Neural cell (in vitro differentiated cells): ENCODE measurements around the gene VWA1. TPM values are rescaled to one million over a fixed set of nuclear protein-coding genes. Genes with fewer than 3 reads are reported as not detected.
A peak's percentile ranks its signal among the peaks of the same experiment; 100 is the strongest.

Experiments
- H2AFZ ChIP-seq: fragments of 200-600, 300-800 bp; sonication (generic), shearing (Covaris generic); 2 replicates; pipeline ENCODE4 v1.6.0; 2014; ENCODE audit warnings: low read depth, mild to moderate bottlenecking, antibody characterized with exemption, low read length, moderate library complexity
- H3F3A ChIP-seq: fragments of 200-600 bp; shearing (Covaris generic); 2 replicates; pipeline ENCODE4 v1.6.1; 2016; ENCODE audit warnings: mild to moderate bottlenecking, moderate library complexity, mixed read lengths, antibody characterized with exemption, low read length; ENCODE audit not compliant: insufficient read depth, poor library complexity, severe bottlenecking
- H3K27ac ChIP-seq: fragments of 200-600, 300-800 bp; sonication (generic), shearing (Covaris generic); 2 replicates; pipeline ENCODE4 v1.5.1; 2014; ENCODE audit warnings: mild to moderate bottlenecking, low read length, moderate library complexity
- H3K27me3 ChIP-seq: fragments of 300-800, 200-600 bp; sonication (generic), shearing (Covaris generic); 2 replicates; pipeline ENCODE4 v1.6.0; 2014; ENCODE audit warnings: mild to moderate bottlenecking, low read depth, low read length, moderate library complexity; ENCODE audit not compliant: insufficient read depth
- H3K36me3 ChIP-seq: fragments of 300-800, 200-600 bp; sonication (generic), shearing (Covaris generic); 2 replicates; pipeline ENCODE4 v1.5.1; 2014; ENCODE audit warnings: mild to moderate bottlenecking, antibody characterized with exemption, low read length, moderate library complexity; ENCODE audit not compliant: insufficient read depth
- H3K4me2 ChIP-seq: fragments of 300-800, 200-600 bp; sonication (generic), shearing (Covaris generic); 2 replicates; pipeline ENCODE4 v1.6.0; 2014; ENCODE audit warnings: mild to moderate bottlenecking, low read length
- H3K4me3 ChIP-seq: fragments of 300-800, 200-600 bp; sonication (generic), shearing (Covaris generic); 2 replicates; pipeline ENCODE4 v1.5.1; 2014; ENCODE audit warnings: mild to moderate bottlenecking, low read length, moderate library complexity
- H3K79me2 ChIP-seq: fragments of 200-600 bp; shearing (Covaris generic); replicated peaks from 2 replicates; pipeline ENCODE4 v1.6.0; 2014; ENCODE audit warnings: mild to moderate bottlenecking, low read length, moderate library complexity; ENCODE audit not compliant: insufficient read depth
- H3K9ac ChIP-seq: fragments of 300-800, 200-600 bp; sonication (generic), shearing (Covaris generic); 2 replicates; pipeline ENCODE4 v1.6.1; 2016; ENCODE audit warnings: mild to moderate bottlenecking, low read length, mixed read lengths
- H3K9me2 ChIP-seq: fragments of 200-600 bp; shearing (Covaris generic); 2 replicates; pipeline ENCODE4 v1.6.1; 2016; ENCODE audit warnings: mild to moderate bottlenecking, low read length, mixed read lengths; ENCODE audit not compliant: insufficient read depth
- H3K9me3 ChIP-seq: fragments of 200-600, 300-800 bp; sonication (generic), shearing (Covaris generic); 2 replicates; pipeline ENCODE4 v1.6.1; 2016; ENCODE audit warnings: mild to moderate bottlenecking, mixed run types, low read length, moderate library complexity, mixed read lengths
- H4K20me1 ChIP-seq: fragments of 200-600 bp; shearing (Covaris generic); 2 replicates; pipeline ENCODE4 v1.6.1; 2016; ENCODE audit warnings: mild to moderate bottlenecking, mixed run types; ENCODE audit not compliant: insufficient read depth
- CTCF ChIP-seq: fragments of 450-650 bp; IDR thresholded peaks from 2 replicates; pipeline ENCODE4 v1.5.1; 2014; ENCODE audit warnings: antibody characterized with exemption, mild to moderate bottlenecking, moderate library complexity; ENCODE audit not compliant: poor library complexity, severe bottlenecking
- EP300 ChIP-seq: fragments of 450-650 bp; conservative IDR thresholded peaks from 2 replicates; pipeline ENCODE4 v1.6.1; 2014; ENCODE audit warnings: antibody characterized with exemption, mild to moderate bottlenecking, moderate library complexity; ENCODE audit not compliant: poor library complexity, severe bottlenecking
- EZH2 ChIP-seq: fragments of 200-600, 300-800 bp; shearing (Covaris generic), sonication (generic); IDR thresholded peaks from 2 replicates; pipeline ENCODE4 v1.6.1; 2014; ENCODE audit warnings: antibody characterized with exemption, low read length, borderline replicate concordance, mild to moderate bottlenecking; ENCODE audit not compliant: insufficient read depth, poor library complexity, severe bottlenecking
- MXI1 ChIP-seq: fragments of 450-650 bp; conservative IDR thresholded peaks from 2 replicates; pipeline ENCODE4 v1.6.1; 2014; ENCODE audit warnings: antibody characterized with exemption, mild to moderate bottlenecking; ENCODE audit not compliant: poor library complexity, severe bottlenecking
- POLR2AphosphoS5 ChIP-seq: IDR thresholded peaks from 2 replicates; pipeline ENCODE4 v1.6.1; 2012
- RAD21 ChIP-seq: fragments of 450-650 bp; conservative IDR thresholded peaks from 2 replicates; pipeline ENCODE4 v1.6.1; 2014; ENCODE audit warnings: antibody characterized with exemption, mild to moderate bottlenecking, moderate library complexity
- REST ChIP-seq: IDR thresholded peaks from 2 replicates; pipeline ENCODE4 v1.6.1; 2012; ENCODE audit warnings: borderline replicate concordance
- SMC3 ChIP-seq: fragments of 450-650 bp; conservative IDR thresholded peaks from 2 replicates; pipeline ENCODE4 v1.6.1; 2014; ENCODE audit warnings: antibody characterized with exemption, mild to moderate bottlenecking, moderate library complexity; ENCODE audit not compliant: poor library complexity
- TAF1 ChIP-seq: IDR thresholded peaks from 2 replicates; pipeline ENCODE4 v1.6.1; 2012; ENCODE audit warnings: low read depth
- polyA plus RNA-seq: library from polyadenylated mRNA; depleted of rRNA; stranded (reverse); fragments of >200 nt; gene quantifications from 2 replicates; pipeline ENCODE4 v1.2.3, GENCODE V29; 2014

Gene VWA1
- polyA plus RNA-seq, 1 donor from 2014 or later: 0.88 TPM

GRCh38 chr1:1397839-1398523 lies 37.5 kb upstream of the VWA1 start:
- H3K9me2 ChIP-seq: no peaks in the 10 kb centered on the region
- no peaks in the 10 kb centered on the region for H3K36me3 ChIP-seq
- no peaks in the 10 kb centered on the region for H3K27me3 ChIP-seq
- H3F3A ChIP-seq: no peaks in the 10 kb centered on the region
- peak overlapping the region; percentile 95 for H3K4me2 ChIP-seq
- peak overlapping the region; percentile 76 for H3K4me3 ChIP-seq
- peaks cover 33% of the 10 kb centered on the region for H3K79me2 ChIP-seq
- H3K9me3 ChIP-seq: no peaks in the 10 kb centered on the region
- TF ChIP-seq SMC3 (no peak), TAF1 (no peak), RAD21 (no peak), EP300 (no peak)
- H4K20me1 ChIP-seq: no peaks in the 10 kb centered on the region
- H3K27ac ChIP-seq: peak overlapping the region; percentile 85
- no peak overlapping the region for H2AFZ ChIP-seq
- peak overlapping the region; percentile 95 for H3K9ac ChIP-seq

- Histone ChIP-seq H3K79me2 (peaks cover 33% of the 10 kb centered on the region), H3K9me2 (no peaks in the 10 kb centered on the region), H3K36me3 (no peaks in the 10 kb centered on the region), H3F3A (no peaks in the 10 kb centered on the region), H3K27ac (peak overlapping the region; percentile 85), H2AFZ (peak overlapping the region; percentile 40), H4K20me1 (no peaks in the 10 kb centered on the region), H3K4me3 (peak overlapping the region; percentile 76), H3K9ac (peak overlapping the region; percentile 95), H3K27me3 (no peaks in the 10 kb centered on the region), H3K4me2 (peak overlapping the region; percentile 95), H3K9me3 (no peaks in the 10 kb centered on the region)
- TF ChIP-seq CTCF (no peak), EZH2 (no peak), SMC3 (no peak), EP300 (no peak), MXI1 (no peak), POLR2AphosphoS5 (no peak), RAD21 (no peak), TAF1 (no peak), REST (no peak)
Measured at GRCh38 chr1:1398677-1399186, 36.8 kb upstream of the VWA1 start.
